ENCODE data around the gene MYB. TPM values are rescaled to one million over a fixed set of nuclear protein-coding genes. Genes with fewer than 3 reads are reported as not detected.

MYB gene
- total RNA-seq, 1 experiment from 2014 or later = 8.3 TPM

DNA sequence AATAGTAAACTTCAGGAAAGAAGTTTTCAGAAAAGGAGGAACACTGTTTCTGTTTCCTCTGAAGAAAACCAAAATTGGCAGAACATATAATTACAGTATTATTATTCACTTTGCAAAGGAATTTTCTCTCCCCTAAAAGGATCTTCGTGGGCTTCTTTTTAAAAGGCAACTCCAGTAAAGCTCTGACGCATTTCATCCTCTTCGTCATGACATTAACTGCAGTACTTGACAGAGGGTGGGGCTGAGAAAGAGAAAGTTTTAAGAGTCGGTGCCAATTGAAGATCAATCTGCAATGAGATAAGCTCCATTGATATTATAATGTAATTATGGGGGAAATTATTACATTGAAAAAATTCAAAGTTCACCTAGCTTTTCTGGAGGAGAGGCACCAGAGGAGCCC lies 75.8 kb downstream of the MYB start:
- POLR2A ChIA-PET (ENCODE audit: low non-redundant PET) = no interaction called here
- no peak overlapping the region for H3K4me3 ChIP-seq (ENCODE audit: low read depth, low read length, poor library complexity, severe bottlenecking)
- H3K27me3 ChIP-seq (replicated peaks; ENCODE audit: insufficient read depth, low read depth, low read length, poor library complexity) = no peaks in the 10 kb centered on the region
- peaks cover 4% of the 10 kb centered on the region for H3K4me1 ChIP-seq (ENCODE audit: insufficient read depth, low read length, poor library complexity, severe bottlenecking)
- TF ChIP-seq, protein P1, sequence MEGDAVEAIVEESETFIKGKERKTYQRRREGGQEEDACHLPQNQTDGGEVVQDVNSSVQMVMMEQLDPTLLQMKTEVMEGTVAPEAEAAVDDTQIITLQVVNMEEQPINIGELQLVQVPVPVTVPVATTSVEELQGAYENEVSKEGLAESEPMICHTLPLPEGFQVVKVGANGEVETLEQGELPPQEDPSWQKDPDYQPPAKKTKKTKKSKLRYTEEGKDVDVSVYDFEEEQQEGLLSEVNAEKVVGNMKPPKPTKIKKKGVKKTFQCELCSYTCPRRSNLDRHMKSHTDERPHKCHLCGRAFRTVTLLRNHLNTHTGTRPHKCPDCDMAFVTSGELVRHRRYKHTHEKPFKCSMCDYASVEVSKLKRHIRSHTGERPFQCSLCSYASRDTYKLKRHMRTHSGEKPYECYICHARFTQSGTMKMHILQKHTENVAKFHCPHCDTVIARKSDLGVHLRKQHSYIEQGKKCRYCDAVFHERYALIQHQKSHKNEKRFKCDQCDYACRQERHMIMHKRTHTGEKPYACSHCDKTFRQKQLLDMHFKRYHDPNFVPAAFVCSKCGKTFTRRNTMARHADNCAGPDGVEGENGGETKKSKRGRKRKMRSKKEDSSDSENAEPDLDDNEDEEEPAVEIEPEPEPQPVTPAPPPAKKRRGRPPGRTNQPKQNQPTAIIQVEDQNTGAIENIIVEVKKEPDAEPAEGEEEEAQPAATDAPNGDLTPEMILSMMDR (conservative IDR thresholded peaks at IDR 0.05; ENCODE audit: low read depth, low read length) = no peak
- H3K36me3 ChIP-seq (ENCODE audit: insufficient read depth, low read length, poor library complexity, severe bottlenecking) = no peaks in the 10 kb centered on the region
- no peaks in the 10 kb centered on the region for H3K9me3 ChIP-seq (ENCODE audit: low read depth, low read length, poor library complexity, severe bottlenecking)
- intact Hi-C loops (cut with micrococcal nuclease; ENCODE audit: unreplicated experiment) = no loop called here
- peak; percentile 55 for DNase-seq (ENCODE audit: low spot score)
- no peak overlapping the region for H3K27ac ChIP-seq (ENCODE audit: low read depth, low read length, poor library complexity, severe bottlenecking)
- no TSS peak for BruUV-seq (replicated peaks)
- CTCF ChIA-PET = no interaction called here

GRCh38 chr6:135257631-135258405 lies 76.7 kb downstream of the MYB start:
- intact Hi-C loops (cut with micrococcal nuclease; ENCODE audit: unreplicated experiment) = no loop called here
- H3K9me3 ChIP-seq (ENCODE audit: low read depth, low read length, poor library complexity, severe bottlenecking) = no peaks in the 10 kb centered on the region
- TF ChIP-seq EZH2 (IDR thresholded peaks at IDR 0.05; ENCODE audit: borderline replicate concordance, low read depth, low read length, poor library complexity, severe bottlenecking) = no peak
- TF ChIP-seq, protein P1 (conservative IDR thresholded peaks at IDR 0.05; ENCODE audit: low read depth, low read length) = peak; percentile 38; the same call in 1 of the 2 replicates
- no peaks in the 10 kb centered on the region for H3K36me3 ChIP-seq (ENCODE audit: insufficient read depth, low read length, poor library complexity, severe bottlenecking)
- H3K27me3 ChIP-seq (replicated peaks; ENCODE audit: insufficient read depth, low read depth, low read length, poor library complexity) = no peaks in the 10 kb centered on the region
- DNase-seq (ENCODE audit: low spot score) = peak; percentile 28
- ChIA-PET POLR2A (ENCODE audit: low non-redundant PET) (no interaction called here), CTCF (no interaction called here)
- no TSS peak for BruUV-seq (replicated peaks)
- peaks cover 4% of the 10 kb centered on the region for H3K4me1 ChIP-seq (ENCODE audit: insufficient read depth, low read length, poor library complexity, severe bottlenecking)
- no peak overlapping the region for H3K4me3 ChIP-seq (ENCODE audit: low read depth, low read length, poor library complexity, severe bottlenecking)
- H3K27ac ChIP-seq (ENCODE audit: low read depth, low read length, poor library complexity, severe bottlenecking) = no peak overlapping the region

DNA sequence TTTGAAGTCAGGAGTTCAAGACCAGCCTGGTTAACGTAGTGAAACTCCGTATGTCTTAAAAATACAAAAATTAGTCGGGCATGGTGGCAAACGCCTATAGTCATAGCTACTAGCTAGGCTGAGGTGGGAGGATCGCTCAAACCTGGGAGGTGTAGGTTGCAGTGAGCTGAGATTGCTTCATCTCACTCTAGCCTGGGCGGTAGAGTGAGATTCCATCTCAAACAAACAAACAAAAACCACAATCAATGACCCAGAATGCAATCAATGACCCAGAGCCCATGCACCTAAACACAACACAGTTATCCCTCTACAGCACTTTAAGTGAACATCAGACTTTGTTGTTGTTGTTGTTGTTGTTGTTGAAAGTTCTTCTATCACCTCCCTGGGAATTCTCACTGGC lies 77.9 kb downstream of the MYB start:
- ChIA-PET CTCF (no interaction called here), POLR2A (ENCODE audit: low non-redundant PET) (no interaction called here)
- Histone ChIP-seq H3K27ac (ENCODE audit: low read depth, low read length, poor library complexity, severe bottlenecking) (no peak overlapping the region), H3K9me3 (ENCODE audit: low read depth, low read length, poor library complexity, severe bottlenecking) (no peaks in the 10 kb centered on the region), H3K4me3 (ENCODE audit: low read depth, low read length, poor library complexity, severe bottlenecking) (no peak overlapping the region), H3K27me3 (replicated peaks; ENCODE audit: insufficient read depth, low read depth, low read length, poor library complexity) (no peaks in the 10 kb centered on the region), H3K36me3 (ENCODE audit: insufficient read depth, low read length, poor library complexity, severe bottlenecking) (no peaks in the 10 kb centered on the region), H3K4me1 (ENCODE audit: insufficient read depth, low read length, poor library complexity, severe bottlenecking) (peaks cover 4% of the 10 kb centered on the region)
- TF ChIP-seq, protein P1 (conservative IDR thresholded peaks at IDR 0.05; ENCODE audit: low read depth, low read length) = no peak
- no peak for TF ChIP-seq EZH2 (IDR thresholded peaks at IDR 0.05; ENCODE audit: borderline replicate concordance, low read depth, low read length, poor library complexity, severe bottlenecking)
- no peak for DNase-seq (ENCODE audit: low spot score)
- intact Hi-C loops (cut with micrococcal nuclease; ENCODE audit: unreplicated experiment) = no loop called here
- no TSS peak for BruUV-seq (replicated peaks)
